Peyer's patch (tissue), 4 donors: ENCODE data around the gene RPS14.

ENCODE experiments used
- POLR2A ChIP-seq, 2 donors: fragments of 450-650 bp; IDR thresholded peaks; one replicate each; pipeline ENCODE4 v1.5.1; 2017; ENCODE audit warnings: antibody characterized with exemption in 2 of 2, mild to moderate bottlenecking in 2 of 2, moderate library complexity in 2 of 2
- TF ChIP-seq, protein P1 (sequence below), 6 experiments: fragments of 450-650 bp in 4 of 6; fragments of 200-600 bp in 2 of 6; sonication (generic) in 1 of 6; IDR thresholded peaks; one replicate each; pipeline ENCODE4 v1.5.1; 2017 to 2019; ENCODE audit warnings: antibody characterized with exemption in 6 of 6, mild to moderate bottlenecking in 3 of 6, moderate library complexity in 1 of 6

DNA sequence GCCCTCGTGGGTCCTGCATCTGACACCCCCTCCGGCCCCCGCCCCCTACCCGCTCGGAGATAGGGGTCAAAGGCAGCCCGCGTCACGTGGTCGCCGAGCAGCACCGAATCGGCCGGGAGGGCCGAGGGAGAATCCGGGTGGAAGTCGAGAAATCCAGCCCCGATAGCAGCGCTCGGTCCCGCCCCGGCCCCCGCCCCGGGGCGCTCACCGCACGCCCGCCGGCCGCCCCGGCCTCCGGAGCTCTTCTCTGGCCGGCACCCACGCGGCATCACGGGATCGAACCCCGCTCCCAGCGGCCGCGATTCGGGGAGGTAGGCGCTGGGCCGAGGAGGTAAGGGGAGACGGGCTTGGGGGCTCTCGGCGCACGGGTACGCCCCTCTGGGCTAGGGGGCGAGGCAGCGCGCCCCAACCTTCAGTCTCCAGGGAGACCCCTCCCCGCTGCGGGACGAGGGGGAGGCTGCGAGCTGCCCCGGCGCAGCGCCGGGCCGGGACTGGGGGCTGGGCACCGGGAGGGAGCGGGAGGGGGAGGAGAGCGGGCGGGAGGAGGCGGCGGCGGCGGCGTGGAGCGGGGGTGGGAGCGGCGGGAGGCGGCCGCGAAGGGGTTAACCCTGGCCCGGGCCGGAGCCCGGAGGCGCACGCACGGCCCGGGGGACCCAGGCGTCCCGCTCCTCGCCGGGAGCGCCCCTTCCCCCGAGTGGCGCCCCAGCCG, 36.3 kb upstream of the RPS14 start:
- TF ChIP-seq, protein P1, sequence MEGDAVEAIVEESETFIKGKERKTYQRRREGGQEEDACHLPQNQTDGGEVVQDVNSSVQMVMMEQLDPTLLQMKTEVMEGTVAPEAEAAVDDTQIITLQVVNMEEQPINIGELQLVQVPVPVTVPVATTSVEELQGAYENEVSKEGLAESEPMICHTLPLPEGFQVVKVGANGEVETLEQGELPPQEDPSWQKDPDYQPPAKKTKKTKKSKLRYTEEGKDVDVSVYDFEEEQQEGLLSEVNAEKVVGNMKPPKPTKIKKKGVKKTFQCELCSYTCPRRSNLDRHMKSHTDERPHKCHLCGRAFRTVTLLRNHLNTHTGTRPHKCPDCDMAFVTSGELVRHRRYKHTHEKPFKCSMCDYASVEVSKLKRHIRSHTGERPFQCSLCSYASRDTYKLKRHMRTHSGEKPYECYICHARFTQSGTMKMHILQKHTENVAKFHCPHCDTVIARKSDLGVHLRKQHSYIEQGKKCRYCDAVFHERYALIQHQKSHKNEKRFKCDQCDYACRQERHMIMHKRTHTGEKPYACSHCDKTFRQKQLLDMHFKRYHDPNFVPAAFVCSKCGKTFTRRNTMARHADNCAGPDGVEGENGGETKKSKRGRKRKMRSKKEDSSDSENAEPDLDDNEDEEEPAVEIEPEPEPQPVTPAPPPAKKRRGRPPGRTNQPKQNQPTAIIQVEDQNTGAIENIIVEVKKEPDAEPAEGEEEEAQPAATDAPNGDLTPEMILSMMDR (IDR thresholded peaks at IDR 0.05): no peak
- peak; percentile 15 to 32 for TF ChIP-seq POLR2A (IDR thresholded peaks at IDR 0.05)
